Activated T-helper 1 cell treated with anti-CD3 and anti-CD28 coated beads, Interleukin-2, amount 50 U/mL, for 16 hours (primary cell): Measurements from ENCODE around the gene DSG4.

ENCODE experiments used
- DNase-seq, 2 donors: peaks; one replicate each; pipeline ENCODE4 v3.0.0-alpha.2; 2020; ENCODE audit warnings: low read depth in 1 of 2, low spot score in 1 of 2

Gene DSG4

DNA sequence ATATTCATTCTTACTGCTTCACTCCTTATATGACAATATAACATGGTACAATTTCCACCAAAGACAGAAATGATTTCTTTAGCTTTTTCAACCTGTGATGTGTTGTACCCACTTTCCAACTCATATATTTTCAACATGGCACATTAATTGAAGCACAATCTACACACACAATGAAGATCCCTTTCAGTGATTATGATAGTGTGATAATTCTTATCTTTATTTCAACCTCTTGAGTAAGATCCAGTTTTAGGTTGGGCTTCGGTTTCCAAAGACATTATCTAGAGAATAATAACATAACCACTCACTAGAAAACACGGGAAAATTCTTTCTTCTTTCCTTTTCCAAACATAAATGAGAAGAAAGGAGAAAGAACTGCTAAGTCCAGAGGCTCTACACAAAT, 67.6 kb downstream of the DSG4 start:
- no peak for DNase-seq

- DNase-seq, result no peak
Measured at GRCh38 chr18:31445908-31446307, 69.3 kb downstream of the DSG4 start.

- DNase-seq, result no peak
Measured at GRCh38 chr18:31446854-31447253, 70.3 kb downstream of the DSG4 start.

GRCh38 chr18:31447530-31448191, 71.1 kb downstream of the DSG4 start, which contains the start of gene DSG3:
TSS of gene DSG3 (plus strand) at chr18:31447741. CDS start at chr18:31447878, 137 bp downstream.
- no peak for DNase-seq

- no peak for DNase-seq
Measured at GRCh38 chr18:31450409-31450808, 73.8 kb downstream of the DSG4 start.

- no peak for DNase-seq
Measured at GRCh38 chr18:31451625-31452024, 75.0 kb downstream of the DSG4 start.

GRCh38 chr18:31454066-31454708, 77.6 kb downstream of the DSG4 start:
- no peak for DNase-seq
